Activated naive CD8-positive, alpha-beta T cell treated with anti-CD3 and anti-CD28 coated beads for 36 hours (primary cell): ENCODE measurements around the gene OVOL1. TPM values are rescaled to one million over a fixed set of nuclear protein-coding genes. Genes with fewer than 3 reads are reported as not detected.
"Not testable (repeated sequence)": the region's sequence is repeated elsewhere in the genome, so short reads cannot be mapped to it uniquely, and the experiment has no call there.

ENCODE experiments used
- DNase-seq: peaks from one replicate; pipeline ENCODE4 v3.0.0; 2021
- H3K27ac Mint-ChIP-seq: one replicate; pipeline ENCODE4 v1.8.0; 2022; ENCODE audit warnings: mild to moderate bottlenecking, moderate library complexity, mixed read lengths
- H3K27me3 Mint-ChIP-seq: one replicate; pipeline ENCODE4 v1.8.0; 2022; ENCODE audit warnings: mild to moderate bottlenecking, mixed read lengths
- H3K36me3 Mint-ChIP-seq: one replicate; pipeline ENCODE4 v1.8.0; 2021; ENCODE audit warnings: mild to moderate bottlenecking, mixed read lengths
- H3K4me1 Mint-ChIP-seq: one replicate; pipeline ENCODE4 v1.8.0; 2021; ENCODE audit warnings: mixed read lengths
- H3K4me3 Mint-ChIP-seq: one replicate; pipeline ENCODE4 v1.8.0; 2022; ENCODE audit warnings: mild to moderate bottlenecking, moderate library complexity, mixed read lengths
- H3K9me3 Mint-ChIP-seq: one replicate; pipeline ENCODE4 v1.8.0; 2022; ENCODE audit warnings: mixed read lengths
- total RNA-seq, 2 experiments: library from RNA; stranded (reverse); gene quantifications; one replicate each; pipeline ENCODE4 v1.2.3, GENCODE V29; 2021

OVOL1 gene
- total RNA-seq, 2 experiments from 2014 or later, result 0.42 to 0.45 TPM

DNA sequence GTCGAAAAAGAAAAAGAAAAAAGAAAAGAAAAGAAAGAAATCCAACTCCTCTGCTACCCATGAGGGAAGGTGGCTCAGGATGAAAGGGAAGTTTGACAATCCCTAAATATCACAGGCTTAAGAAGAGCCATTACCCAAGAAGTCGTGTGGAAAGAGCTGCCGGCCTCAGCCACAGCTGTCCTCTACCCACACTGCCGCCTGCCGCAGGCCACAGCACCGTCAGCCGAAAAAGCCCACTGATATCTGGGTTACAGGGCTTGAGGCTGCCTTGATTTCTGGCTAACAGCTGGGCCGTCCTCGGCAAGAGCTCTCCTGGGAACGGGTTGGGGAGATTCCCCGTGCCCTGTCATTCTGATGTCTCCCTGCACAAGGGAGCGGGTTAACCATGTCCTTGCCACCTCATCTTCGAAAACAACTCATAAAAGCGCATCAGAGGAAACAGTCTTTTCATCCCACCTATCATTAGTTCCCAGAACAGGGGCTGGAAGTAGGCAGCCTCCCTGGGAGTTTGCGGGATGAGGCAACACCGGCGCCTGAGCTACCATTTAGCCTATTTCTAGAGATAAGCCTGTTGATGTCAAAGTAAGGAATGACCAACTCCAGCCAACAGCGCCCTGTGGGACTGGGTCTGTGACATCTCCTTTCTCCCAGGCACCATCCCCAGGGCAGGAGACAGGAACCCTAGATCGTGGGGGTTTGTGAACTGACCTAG, 25.1 kb downstream of the OVOL1 start:
- Mint-ChIP-seq H3K27me3 (peaks cover 11% of the 10 kb centered on the region), H3K9me3 (no peaks in the 10 kb centered on the region), H3K36me3 (no peaks in the 10 kb centered on the region), H3K4me3 (no peak overlapping the region), H3K4me1 (peaks cover 9% of the 10 kb centered on the region), H3K27ac (no peak overlapping the region)
- no peak for DNase-seq

DNA sequence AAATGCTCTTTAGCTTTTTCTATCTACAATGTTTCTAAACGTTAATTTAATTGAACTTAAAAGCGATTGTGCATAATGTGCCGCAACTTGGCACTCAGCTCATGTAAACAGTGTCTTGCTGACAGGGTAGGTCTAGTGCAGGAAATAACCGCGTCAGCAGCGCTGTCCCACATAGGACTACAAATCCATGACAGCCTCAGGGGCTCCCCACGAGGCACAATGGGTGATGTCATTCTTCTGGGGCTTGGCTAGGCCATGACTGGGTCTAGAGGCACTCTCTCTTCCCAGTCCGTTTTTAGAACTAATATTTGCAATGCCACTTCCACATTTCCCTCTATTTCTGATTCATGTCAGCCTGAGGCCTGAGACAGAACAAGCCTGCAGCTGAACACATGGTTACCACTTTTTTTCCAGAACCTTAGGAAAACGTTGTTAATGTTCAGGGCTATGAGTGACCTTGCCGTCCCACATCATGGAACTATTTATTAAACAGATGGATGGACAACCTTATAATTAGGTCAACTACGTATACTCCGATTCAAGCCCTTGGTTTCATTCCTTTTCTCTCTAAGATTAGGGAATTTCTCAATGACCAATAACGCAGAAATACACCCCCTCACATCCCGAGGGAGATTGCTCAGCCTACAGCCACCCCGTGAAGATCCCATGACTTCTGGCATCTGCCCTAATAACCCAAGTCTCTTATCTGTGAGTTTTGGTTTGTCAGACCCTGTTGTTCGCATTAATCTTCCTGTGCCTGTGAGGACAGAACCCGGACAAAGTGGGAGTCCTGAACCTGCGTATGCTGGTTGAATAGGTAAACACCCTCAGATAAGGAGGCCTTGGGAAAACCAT, 27.5 kb downstream of the OVOL1 start:
- no peaks in the 10 kb centered on the region for H3K27me3 Mint-ChIP-seq
- H3K27ac Mint-ChIP-seq, result no peak overlapping the region
- no peaks in the 10 kb centered on the region for H3K9me3 Mint-ChIP-seq
- H3K36me3 Mint-ChIP-seq, result no peaks in the 10 kb centered on the region
- no peak overlapping the region for H3K4me3 Mint-ChIP-seq
- no peak for DNase-seq
- H3K4me1 Mint-ChIP-seq, result peaks cover 22% of the 10 kb centered on the region

DNA sequence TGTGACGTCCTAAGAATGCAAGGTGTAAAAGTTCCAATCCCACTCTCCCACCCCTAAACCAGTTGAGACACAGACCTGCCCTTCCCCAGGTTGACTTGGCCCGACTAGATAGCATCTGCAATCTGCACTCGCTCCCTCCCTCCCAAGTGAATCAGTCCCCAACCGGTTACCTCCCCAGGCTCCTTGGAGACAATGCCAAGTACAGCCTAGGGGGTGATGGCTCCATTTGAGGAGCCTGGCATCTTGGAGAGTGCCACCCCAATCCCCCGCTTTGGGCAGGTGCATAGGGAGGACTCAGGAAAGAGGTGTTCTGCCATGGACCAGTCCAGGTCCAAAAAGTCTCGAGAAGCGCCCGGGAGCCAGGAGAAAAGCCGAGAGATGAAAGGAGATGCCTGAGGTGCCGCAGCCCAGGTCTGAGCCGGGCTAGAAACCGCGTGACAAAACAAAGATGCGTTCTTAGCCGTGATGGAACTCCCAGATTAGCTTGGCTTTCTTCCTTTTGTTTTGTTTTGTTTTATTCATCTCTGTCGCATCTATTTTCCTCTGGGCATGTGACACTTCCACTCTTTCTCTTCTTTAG, 28.2 kb downstream of the OVOL1 start:
- Mint-ChIP-seq H3K27ac (no peak overlapping the region), H3K4me1 (peaks cover 22% of the 10 kb centered on the region), H3K4me3 (no peak overlapping the region), H3K9me3 (no peaks in the 10 kb centered on the region), H3K27me3 (no peaks in the 10 kb centered on the region), H3K36me3 (no peaks in the 10 kb centered on the region)
- no peak for DNase-seq

DNA sequence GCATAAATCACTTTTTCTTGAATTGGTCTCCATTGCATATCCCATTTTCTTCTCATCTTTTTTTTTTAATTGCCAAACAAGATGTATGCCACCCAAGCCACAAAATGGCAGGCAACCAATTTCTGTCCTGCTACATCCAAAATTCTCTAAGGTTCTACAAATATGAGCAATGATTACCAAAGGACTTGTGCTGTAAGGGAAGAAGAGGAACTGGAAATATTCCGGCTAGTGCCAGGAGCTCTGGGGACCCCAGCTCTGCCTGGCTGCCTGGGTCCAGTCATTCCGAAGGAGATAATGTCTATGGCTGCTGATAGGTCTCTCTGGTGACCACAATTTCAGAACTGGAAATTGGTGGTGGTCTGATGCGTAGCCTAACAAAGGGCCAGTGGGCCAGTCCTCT, 29.8 kb downstream of the OVOL1 start:
- Mint-ChIP-seq H3K9me3 (no peaks in the 10 kb centered on the region), H3K36me3 (no peaks in the 10 kb centered on the region), H3K27ac (no peak overlapping the region), H3K4me1 (peaks cover 22% of the 10 kb centered on the region), H3K4me3 (peak overlapping the region; percentile 44), H3K27me3 (no peaks in the 10 kb centered on the region)
- DNase-seq, result no peak

DNA sequence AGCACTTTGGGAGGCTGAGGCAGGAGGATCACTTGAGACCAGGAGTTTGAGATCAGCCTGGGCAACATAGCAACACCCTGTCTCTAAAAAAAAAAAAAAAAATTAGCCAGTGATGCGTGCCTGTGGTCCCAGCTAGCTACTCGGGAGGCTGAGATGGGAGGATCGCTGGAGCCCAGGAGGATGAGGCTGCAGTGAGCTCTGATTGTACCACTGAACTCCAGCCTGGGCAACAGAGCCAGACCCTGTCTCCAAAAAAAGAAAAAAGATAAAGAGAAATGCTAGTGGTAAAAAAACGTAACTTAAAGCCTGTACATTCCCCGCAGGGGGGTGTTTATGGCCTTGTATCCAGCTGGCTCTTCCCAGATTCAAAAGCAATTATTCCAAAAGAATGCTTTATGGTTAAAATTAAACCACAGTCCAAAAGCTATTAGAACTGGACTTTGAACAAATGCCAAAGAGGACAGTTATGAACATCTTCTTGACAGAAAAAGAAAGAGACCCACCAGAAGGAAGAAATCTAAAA, 30.5 kb downstream of the OVOL1 start:
- Mint-ChIP-seq H3K4me3 (peak overlapping the region; percentile 79), H3K27me3 (no peaks in the 10 kb centered on the region), H3K9me3 (no peaks in the 10 kb centered on the region), H3K36me3 (no peaks in the 10 kb centered on the region), H3K27ac (peak overlapping the region; percentile 82), H3K4me1 (peaks cover 22% of the 10 kb centered on the region)
- no peak for DNase-seq

DNA sequence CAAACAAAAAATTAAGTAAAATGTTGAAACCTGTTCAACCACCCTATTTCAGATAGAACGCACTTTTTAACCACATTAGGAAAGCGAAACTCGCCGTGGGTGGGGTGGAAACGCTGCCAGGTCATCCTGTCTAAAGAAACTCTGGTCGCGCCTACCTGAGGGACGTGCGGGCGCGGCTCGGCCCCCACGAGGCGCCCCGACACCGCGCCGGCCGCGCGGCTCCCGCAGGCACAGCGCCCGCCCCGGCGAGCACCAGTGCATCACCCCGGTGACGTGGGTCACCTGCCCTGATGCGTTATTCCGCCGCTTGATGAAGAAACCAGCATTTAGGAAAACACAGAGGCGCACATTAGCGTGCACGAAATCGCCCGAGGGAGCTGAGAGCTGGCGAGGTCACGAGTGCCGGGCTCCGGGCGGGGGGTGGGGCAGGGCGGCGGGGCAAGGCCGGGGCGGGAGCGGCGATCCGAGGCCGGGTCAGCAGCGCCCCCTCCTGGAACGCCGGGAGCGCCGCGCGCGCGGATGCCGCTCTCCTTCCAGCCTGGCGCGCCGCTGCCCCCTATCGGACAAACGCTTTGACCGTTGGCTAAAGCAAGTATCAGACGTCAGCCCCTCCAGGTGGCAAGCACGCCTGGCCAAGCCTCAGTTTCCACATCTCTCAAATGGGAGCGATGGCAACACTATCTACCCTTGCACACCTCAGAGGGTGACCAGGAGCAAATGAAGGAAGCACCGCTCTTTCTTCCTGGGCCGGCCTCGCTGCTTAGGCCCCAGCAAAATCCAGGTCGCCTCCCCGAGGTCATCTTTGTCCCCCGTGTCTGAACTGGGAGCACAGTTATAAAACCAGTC, 31.2 kb downstream of the OVOL1 start:
- Mint-ChIP-seq H3K27me3 (no peaks in the 10 kb centered on the region), H3K27ac (peak overlapping the region; percentile 82), H3K36me3 (no peaks in the 10 kb centered on the region), H3K4me1 (peaks cover 22% of the 10 kb centered on the region), H3K9me3 (no peaks in the 10 kb centered on the region), H3K4me3 (peak overlapping the region; percentile 79)
- DNase-seq, result peak; percentile 92

DNA sequence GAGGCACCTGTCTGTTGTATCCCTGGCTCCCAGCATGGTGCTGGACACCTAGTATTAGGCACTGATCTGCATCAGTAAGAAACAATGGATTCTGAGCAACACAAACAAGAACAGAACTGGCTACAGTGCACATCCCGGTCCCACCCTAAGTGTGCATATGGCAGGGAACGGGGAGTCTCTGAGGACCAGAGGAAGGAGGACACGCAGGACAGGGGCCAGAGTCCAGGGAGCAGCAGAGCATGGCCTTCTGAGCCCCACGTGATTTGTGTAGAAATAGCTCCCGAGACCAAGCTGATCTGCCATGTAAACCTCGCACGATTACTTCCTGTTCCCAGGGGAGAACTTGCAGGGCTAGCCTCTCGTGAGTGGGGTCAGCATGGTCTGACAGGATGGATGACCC, 34.2 kb downstream of the OVOL1 start:
- DNase-seq, result no peak
- Mint-ChIP-seq H3K4me3 (no peak overlapping the region), H3K27ac (no peak overlapping the region), H3K27me3 (no peaks in the 10 kb centered on the region), H3K36me3 (no peaks in the 10 kb centered on the region), H3K9me3 (no peaks in the 10 kb centered on the region), H3K4me1 (peaks cover 19% of the 10 kb centered on the region)

DNA sequence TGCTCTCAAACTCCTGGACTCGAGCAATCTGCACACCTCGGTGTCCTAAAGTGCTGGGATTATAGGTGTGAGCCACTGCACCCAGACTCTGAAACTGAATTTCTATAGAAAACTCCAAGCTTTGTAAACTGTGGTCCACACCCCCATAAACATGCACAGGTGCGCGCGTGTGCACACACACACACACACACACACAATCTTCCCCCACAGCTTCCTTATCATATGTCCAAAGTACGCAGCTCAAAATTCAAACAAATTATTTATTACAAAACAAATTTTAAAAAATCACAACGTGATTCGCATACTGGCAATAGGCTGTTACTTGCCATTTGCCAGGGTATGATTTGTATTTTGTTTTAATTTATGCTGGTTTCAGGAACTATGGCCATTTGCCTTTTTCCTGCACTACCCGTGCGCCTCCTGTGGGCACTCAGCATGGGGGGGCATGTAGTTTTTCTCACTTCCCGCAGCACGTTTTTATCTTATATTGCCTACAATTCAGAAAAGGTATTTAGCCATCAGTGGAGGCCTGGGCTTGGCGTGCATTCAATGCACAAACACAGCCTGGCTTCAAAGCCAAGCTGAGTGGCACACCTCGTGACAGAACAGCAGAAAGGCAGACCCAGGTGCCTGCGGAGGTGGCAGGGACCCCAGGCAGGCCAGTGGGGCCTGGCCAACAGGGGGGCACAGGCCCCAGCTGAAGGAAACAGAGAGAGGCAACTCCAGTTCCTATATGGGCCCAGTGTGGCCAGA, 36.1 kb downstream of the OVOL1 start:
- no peak for DNase-seq
- Mint-ChIP-seq H3K36me3 (no peaks in the 10 kb centered on the region), H3K27ac (no peak overlapping the region), H3K4me1 (peaks cover 12% of the 10 kb centered on the region), H3K27me3 (no peaks in the 10 kb centered on the region), H3K9me3 (no peaks in the 10 kb centered on the region), H3K4me3 (no peak overlapping the region)

DNA sequence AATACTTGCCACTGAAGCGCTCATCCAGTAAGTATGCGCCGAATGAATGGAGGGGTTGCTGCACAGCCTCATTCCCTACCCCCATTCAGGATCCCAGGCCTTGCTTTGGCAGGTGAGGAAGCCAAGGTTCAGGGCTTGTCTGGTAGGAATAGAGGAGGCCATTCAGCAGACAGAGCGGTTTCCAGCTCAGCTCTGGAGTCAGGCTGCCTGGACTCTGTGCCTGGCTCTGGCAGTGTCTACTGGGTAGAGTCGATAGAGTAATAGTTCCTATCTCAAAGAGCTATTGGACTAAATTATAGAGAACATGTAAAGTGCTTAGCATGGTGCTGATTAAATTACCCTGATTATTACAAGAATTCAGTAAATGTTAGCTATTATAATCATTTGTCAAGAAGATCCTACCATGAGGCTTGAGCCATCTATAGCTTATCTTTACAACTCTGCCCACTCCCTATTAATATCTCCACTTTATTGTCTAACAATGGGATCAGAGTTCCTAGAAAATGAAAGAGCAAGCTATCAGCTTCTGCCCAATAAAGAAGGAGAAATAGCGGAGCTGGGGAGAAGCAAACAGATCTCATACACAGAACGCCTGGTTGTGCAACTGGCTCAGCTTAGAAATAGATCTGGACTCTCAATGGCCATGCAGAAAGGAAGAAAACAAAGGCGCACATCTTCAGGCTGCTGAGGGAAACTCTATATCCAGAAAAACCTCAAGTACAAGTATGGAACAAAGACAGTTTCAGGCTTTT, 40.3 kb downstream of the OVOL1 start:
- DNase-seq, result no peak
- no peak overlapping the region for H3K27ac Mint-ChIP-seq
- no peaks in the 10 kb centered on the region for H3K27me3 Mint-ChIP-seq
- H3K9me3 Mint-ChIP-seq, result no peaks in the 10 kb centered on the region
- H3K4me1 Mint-ChIP-seq, result peaks cover 22% of the 10 kb centered on the region
- H3K36me3 Mint-ChIP-seq, result no peaks in the 10 kb centered on the region
- H3K4me3 Mint-ChIP-seq, result no peak overlapping the region

DNA sequence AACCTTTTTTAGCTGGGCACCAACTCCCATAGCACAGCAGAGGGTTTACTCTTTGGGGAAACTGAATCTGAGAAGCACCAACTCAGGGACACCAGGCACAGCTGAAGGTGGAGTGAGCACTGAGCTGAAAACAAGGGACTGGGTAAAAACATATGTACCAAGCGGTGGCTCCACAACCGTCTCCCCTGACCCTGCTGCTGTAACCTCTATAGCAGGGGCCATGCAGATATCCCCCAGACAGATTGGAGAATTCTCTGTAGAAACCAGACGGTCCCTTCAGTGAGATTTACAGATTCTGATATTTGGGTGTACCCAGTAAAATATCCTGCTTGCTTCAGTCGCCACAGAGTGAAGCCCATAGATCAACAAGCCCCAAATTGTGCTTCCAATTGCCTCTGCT, 42.6 kb downstream of the OVOL1 start:
- no peak for DNase-seq
- Mint-ChIP-seq H3K4me1 (peaks cover 32% of the 10 kb centered on the region), H3K36me3 (peaks cover 5% of the 10 kb centered on the region), H3K4me3 (no peak overlapping the region), H3K9me3 (peaks cover 3% of the 10 kb centered on the region), H3K27ac (no peak overlapping the region), H3K27me3 (peaks cover 5% of the 10 kb centered on the region)

DNA sequence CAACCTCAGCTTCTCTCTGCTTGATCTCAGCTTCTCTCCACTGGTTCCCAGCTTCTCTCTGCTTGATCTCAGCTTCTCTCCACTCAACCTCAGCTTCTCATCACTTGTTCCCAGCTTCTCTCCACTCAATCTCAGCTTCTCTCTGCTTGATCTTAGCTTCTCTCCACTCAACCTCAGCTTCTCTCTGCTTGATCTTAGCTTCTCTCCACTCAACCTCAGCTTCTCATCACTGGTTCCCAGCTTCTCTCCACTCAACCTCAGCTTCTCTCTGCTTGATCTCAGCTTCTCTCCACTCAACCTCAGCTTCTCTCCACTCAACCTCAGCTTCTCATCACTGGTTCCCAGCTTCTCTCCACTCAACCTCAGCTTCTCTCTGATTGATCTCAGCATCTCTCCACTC, 45.4 kb downstream of the OVOL1 start:
- H3K4me3 Mint-ChIP-seq, result peak overlapping the region; percentile 48

DNA sequence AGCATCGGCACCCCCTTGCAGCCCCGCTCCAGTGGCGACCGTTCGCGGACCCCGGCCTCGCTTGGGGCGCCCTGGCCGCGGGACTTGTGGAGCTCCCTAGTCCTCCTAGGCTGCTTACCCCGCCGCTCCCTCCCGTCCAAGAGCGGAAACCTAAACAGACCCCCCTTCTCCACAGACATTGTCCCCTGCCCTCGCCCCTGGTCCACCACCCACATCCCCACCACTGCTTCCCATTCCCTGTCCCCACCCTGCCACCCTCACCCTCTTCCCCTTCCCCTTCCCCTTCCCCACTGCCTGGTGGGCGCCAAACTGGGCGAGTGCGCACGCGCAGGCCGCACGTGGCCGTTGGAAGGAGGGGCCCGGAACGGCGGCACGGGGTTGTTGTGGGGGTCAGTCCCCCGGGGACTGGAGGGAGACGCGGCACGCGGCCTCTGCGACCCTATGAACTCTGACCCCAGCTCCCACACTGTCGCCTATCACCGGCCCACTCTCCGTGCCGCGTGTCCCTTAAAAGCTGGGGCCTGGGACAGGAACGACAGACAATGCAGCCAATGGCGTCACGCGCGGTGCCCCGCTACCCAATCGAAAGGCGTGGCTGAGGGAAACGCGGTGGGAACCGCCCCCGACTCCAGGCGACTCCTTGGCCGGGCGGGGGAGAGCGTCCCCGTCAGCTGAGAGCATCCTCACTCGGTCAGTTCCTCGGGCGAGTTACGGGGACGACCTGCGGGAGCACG, 46.6 kb downstream of the OVOL1 start, which contains the start of gene SNX32:
TSS of gene SNX32 (plus strand) at position 667 of the 734 bp plus-strand sequence. CDS start 103 bp downstream, outside the sequence.
- H3K4me1 Mint-ChIP-seq, result peaks cover 22% of the 10 kb centered on the region
- DNase-seq, result peak; percentile 96
- H3K4me3 Mint-ChIP-seq, result no peak within 1 kb of the TSS
- peaks cover 3% of the 10 kb centered on the region for H3K9me3 Mint-ChIP-seq
- H3K27ac Mint-ChIP-seq, result no peak within 1 kb of the TSS
- H3K27me3 Mint-ChIP-seq, result peaks cover 5% of the 10 kb centered on the region
- peaks cover 5% of the 10 kb centered on the region for H3K36me3 Mint-ChIP-seq

More for the DNA sequence above, 45.4 kb downstream of the OVOL1 start:
- Mint-ChIP-seq H3K27ac (peak overlapping the region; percentile 26), H3K4me1 (peaks cover 31% of the 10 kb centered on the region)
- DNase-seq, H3K36me3 Mint-ChIP-seq, H3K9me3 Mint-ChIP-seq, H3K27me3 Mint-ChIP-seq: not testable (repeated sequence)

DNA sequence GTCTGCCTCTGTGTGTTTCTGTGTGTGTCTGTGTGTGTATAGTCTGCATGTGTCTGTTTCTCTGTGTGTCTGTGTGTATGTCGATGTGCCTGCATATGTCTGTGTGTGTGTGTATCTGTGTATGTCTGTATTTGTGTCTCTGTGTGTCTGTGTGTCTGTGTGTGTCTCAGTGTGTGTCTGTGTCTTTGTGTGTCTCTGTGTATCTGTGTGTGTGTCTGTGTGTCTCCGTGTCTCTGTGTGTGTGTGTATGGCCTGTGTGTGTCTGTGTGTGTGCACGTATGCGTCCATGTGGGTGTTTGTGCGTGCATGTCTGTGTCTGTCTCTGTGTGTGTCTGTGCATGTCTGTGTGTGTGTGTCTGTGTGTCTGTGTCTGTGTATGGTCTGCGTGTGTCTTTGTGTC, 47.3 kb downstream of the OVOL1 start:
- H3K27ac Mint-ChIP-seq, result no peak overlapping the region
- H3K4me1 Mint-ChIP-seq, result peaks cover 20% of the 10 kb centered on the region
- peaks cover 5% of the 10 kb centered on the region for H3K27me3 Mint-ChIP-seq

More for the DNA sequence above, 47.3 kb downstream of the OVOL1 start:
- DNase-seq, result no peak
- peaks cover 5% of the 10 kb centered on the region for H3K36me3 Mint-ChIP-seq
- H3K9me3 Mint-ChIP-seq, result peaks cover 3% of the 10 kb centered on the region
- no peak overlapping the region for H3K4me3 Mint-ChIP-seq
